GM23248 (cell line): ENCODE data around the gene TCTN3. TPM values are rescaled to one million over a fixed set of nuclear protein-coding genes. Genes with fewer than 3 reads are reported as not detected.
A peak's percentile ranks its signal among the peaks of the same experiment; 100 is the strongest.

Source experiments
- DNase-seq: peaks from one replicate; pipeline ENCODE4 v3.0.0-alpha.2; 2015
- H2AFZ ChIP-seq: fragments of 200-600 bp; sonication (generic); 2 replicates; pipeline ENCODE4 v1.6.1; 2016; ENCODE audit warnings: antibody characterized with exemption
- H3F3A ChIP-seq: fragments of 200-600 bp; sonication (generic); 2 replicates; pipeline ENCODE4 v1.6.1; 2016; ENCODE audit warnings: mild to moderate bottlenecking, antibody characterized with exemption, mixed run types; ENCODE audit not compliant: insufficient read depth
- H3K27ac ChIP-seq: fragments of 200-600 bp; sonication (generic); 2 replicates; pipeline ENCODE4 v1.5.1; 2016; ENCODE audit warnings: mild to moderate bottlenecking
- H3K27me3 ChIP-seq: fragments of 200-600 bp; sonication (generic); replicated peaks from 2 replicates; pipeline ENCODE4 v1.6.1; 2016; ENCODE audit warnings: mild to moderate bottlenecking; ENCODE audit not compliant: insufficient read depth
- H3K36me3 ChIP-seq: fragments of 200-600 bp; sonication (generic); 2 replicates; pipeline ENCODE4 v1.6.1; 2016; ENCODE audit warnings: low read depth, mild to moderate bottlenecking
- H3K4me1 ChIP-seq: fragments of 200-600 bp; sonication (generic); 2 replicates; pipeline ENCODE4 v1.6.1; 2016; ENCODE audit warnings: mild to moderate bottlenecking; ENCODE audit not compliant: insufficient read depth
- H3K4me2 ChIP-seq: fragments of 200-600 bp; sonication (generic); one replicate; pipeline ENCODE4 v1.6.1; 2016; ENCODE audit warnings: mild to moderate bottlenecking; ENCODE audit not compliant: unreplicated experiment
- H3K4me3 ChIP-seq: fragments of 200-600 bp; sonication (generic); 2 replicates; pipeline ENCODE4 v1.5.1; 2016; ENCODE audit warnings: mild to moderate bottlenecking
- H3K79me2 ChIP-seq: fragments of 200-600 bp; sonication (generic); 2 replicates; pipeline ENCODE4 v1.6.1; 2016; ENCODE audit warnings: mild to moderate bottlenecking; ENCODE audit not compliant: insufficient read depth
- H3K9ac ChIP-seq: fragments of 200-600 bp; sonication (generic); 2 replicates; pipeline ENCODE4 v1.6.1; 2016; ENCODE audit warnings: mild to moderate bottlenecking
- H3K9me2 ChIP-seq: fragments of 200-600 bp; sonication (generic); 2 replicates; pipeline ENCODE4 v1.6.1; 2016; ENCODE audit warnings: mixed run types, mild to moderate bottlenecking, moderate library complexity; ENCODE audit not compliant: insufficient read depth
- H3K9me3 ChIP-seq: fragments of 200-600 bp; sonication (generic); one replicate; pipeline ENCODE4 v1.6.1; 2017; ENCODE audit warnings: low read depth
- H4K20me1 ChIP-seq: fragments of 200-600 bp; sonication (generic); 2 replicates; pipeline ENCODE4 v1.6.0; 2016; ENCODE audit not compliant: insufficient read depth
- EZH2 ChIP-seq: fragments of 200-600 bp; sonication (generic); IDR thresholded peaks from 2 replicates; pipeline ENCODE4 v1.6.1; 2018; ENCODE audit warnings: antibody characterized with exemption, mild to moderate bottlenecking; ENCODE audit not compliant: insufficient read depth, poor library complexity, severe bottlenecking
- EZH2phosphoT487 ChIP-seq: fragments of 200-600 bp; sonication (generic); IDR thresholded peaks from 2 replicates; pipeline ENCODE4 v1.6.1; 2018; ENCODE audit warnings: antibody characterized with exemption, moderate library complexity, mild to moderate bottlenecking, low read depth; ENCODE audit not compliant: insufficient read depth
- WGBS, 2 experiments: methylation state at CpG; one replicate each; pipeline ENCODE4 v1.1.6; 2015 to 2017; ENCODE audit warnings: low lambda C conversion rate in 2 of 2, low coverage in 1 of 2; ENCODE audit errors: missing lambda C conversion rate in 2 of 2; 5-methylcytosine and 5-hydroxymethylcytosine counted together
- in situ Hi-C: fragments of 300-500 bp; cut with MboI; formaldehyde crosslinking; loops from 2 replicates; pipeline ENCODE4 v1.15.0; 2020
- polyA plus RNA-seq: library from polyadenylated mRNA; unstranded; fragments of >200 nt; fragmentation: Nextera tagmentation; extraction: Ambion mirVana; gene quantifications from 2 replicates; pipeline ENCODE4 v1.2.1, GENCODE V29; 2016
- total RNA-seq: library from RNA; depleted of rRNA; stranded (reverse); fragments of >200 nt; shearing (Covaris generic); gene quantifications from 2 replicates; pipeline ENCODE4 v1.2.3, GENCODE V29; 2014

The TCTN3 gene
- total and polyA plus RNA-seq, 2 experiments from 2014 or later, result 37.2 to 53.6 TPM

GRCh38 chr10:95698415-95698814 is 4.7 kb upstream of the TCTN3 start:
- in situ Hi-C loops, result no loop called here
- Histone ChIP-seq H3K27ac (no peak overlapping the region), H3K9ac (no peak overlapping the region), H3K9me3 (no peaks in the 10 kb centered on the region), H3K27me3 (no peaks in the 10 kb centered on the region), H4K20me1 (no peaks in the 10 kb centered on the region), H3K36me3 (no peaks in the 10 kb centered on the region), H3K4me2 (no peak overlapping the region), H3K9me2 (no peaks in the 10 kb centered on the region), H3K4me3 (no peak overlapping the region), H2AFZ (no peak overlapping the region), H3K4me1 (no peaks in the 10 kb centered on the region), H3F3A (no peaks in the 10 kb centered on the region), H3K79me2 (peaks cover 1% of the 10 kb centered on the region)
- TF ChIP-seq EZH2phosphoT487 (no peak), EZH2 (no peak)
- WGBS, 2 experiments, result 34 to 39% methylated on average over 2 of the region's 2 CpGs
- DNase-seq, result no peak

GRCh38 chr10:95697429-95697828 is 3.7 kb upstream of the TCTN3 start:
- Histone ChIP-seq H3K79me2 (peaks cover 11% of the 10 kb centered on the region), H3K9ac (no peak overlapping the region), H3K4me3 (no peak overlapping the region), H4K20me1 (no peaks in the 10 kb centered on the region), H3K9me2 (no peaks in the 10 kb centered on the region), H3K36me3 (no peaks in the 10 kb centered on the region), H3K4me2 (no peak overlapping the region), H3K27me3 (no peaks in the 10 kb centered on the region), H2AFZ (no peak overlapping the region), H3K27ac (no peak overlapping the region), H3F3A (no peaks in the 10 kb centered on the region), H3K4me1 (0 out of 2 replicates have a peak, but pooled peaks cover 4% of the 10 kb centered on the region), H3K9me3 (no peaks in the 10 kb centered on the region)
- no peak for DNase-seq
- TF ChIP-seq EZH2 (no peak), EZH2phosphoT487 (no peak)
- 63 to 64% methylated on average over 3 of the region's 3 CpGs for WGBS, 2 experiments
- in situ Hi-C loops, result no loop called here

GRCh38 chr10:95694665-95695064 is 938 bp upstream of the TCTN3 start:
- H3K79me2 ChIP-seq, result peaks cover 37% of the 10 kb centered on the region
- no peak overlapping the region for H3K4me3 ChIP-seq
- no peak overlapping the region for H3K9ac ChIP-seq
- no peak overlapping the region for H3K27ac ChIP-seq
- H4K20me1 ChIP-seq, result no peaks in the 10 kb centered on the region
- H3F3A ChIP-seq, result no peaks in the 10 kb centered on the region
- TF ChIP-seq EZH2 (no peak), EZH2phosphoT487 (no peak)
- 92% methylated on average over 15 to 18 of the region's 18 CpGs for WGBS, 2 experiments
- no peak overlapping the region for H3K4me2 ChIP-seq
- no peaks in the 10 kb centered on the region for H3K27me3 ChIP-seq
- DNase-seq, result no peak
- no peaks in the 10 kb centered on the region for H3K36me3 ChIP-seq
- no peaks in the 10 kb centered on the region for H3K9me3 ChIP-seq
- in situ Hi-C loops, result no loop called here
- peak overlapping the region; percentile 68 for H2AFZ ChIP-seq
- no peaks in the 10 kb centered on the region for H3K9me2 ChIP-seq
- H3K4me1 ChIP-seq, result 0 out of 2 replicates have a peak, but pooled peaks cover 4% of the 10 kb centered on the region

- peak overlapping the region; percentile 96 for H3K9ac ChIP-seq
- no peak for TF ChIP-seq EZH2
- no peak for TF ChIP-seq EZH2phosphoT487
- peak overlapping the region; percentile 98 for H3K4me3 ChIP-seq
- no peaks in the 10 kb centered on the region for H3K9me2 ChIP-seq
- no peaks in the 10 kb centered on the region for H4K20me1 ChIP-seq
- DNase-seq, result peak; percentile 41
- peaks cover 37% of the 10 kb centered on the region for H3K79me2 ChIP-seq
- peak overlapping the region; percentile 92 for H3K4me2 ChIP-seq
- WGBS, 2 experiments, result 2 to 3% methylated on average over 15 of the region's 15 CpGs
- no peaks in the 10 kb centered on the region for H3K27me3 ChIP-seq
- peak overlapping the region; percentile 98 for H2AFZ ChIP-seq
- no peaks in the 10 kb centered on the region for H3F3A ChIP-seq
- H3K36me3 ChIP-seq, result no peaks in the 10 kb centered on the region
- 0 out of 2 replicates have a peak, but pooled peaks cover 4% of the 10 kb centered on the region for H3K4me1 ChIP-seq
- H3K27ac ChIP-seq, result peak overlapping the region; percentile 79
- no peaks in the 10 kb centered on the region for H3K9me3 ChIP-seq
- in situ Hi-C loops, result no loop called here
Observed at GRCh38 chr10:95693071-95693667, 558 bp downstream of the TCTN3 start.

- no peak overlapping the region for H3K4me3 ChIP-seq
- peak overlapping the region; percentile 2; the same call in 1 of the 2 replicates for H3K9ac ChIP-seq
- no peaks in the 10 kb centered on the region for H4K20me1 ChIP-seq
- peaks cover 14% of the 10 kb centered on the region; the same call in 1 of the 2 replicates for H3K36me3 ChIP-seq
- DNase-seq, result no peak
- no peaks in the 10 kb centered on the region for H3K27me3 ChIP-seq
- no peak overlapping the region for H3K4me2 ChIP-seq
- 97 to 98% methylated on average over 2 of the region's 2 CpGs for WGBS, 2 experiments
- TF ChIP-seq EZH2phosphoT487, result no peak
- peaks cover 37% of the 10 kb centered on the region for H3K79me2 ChIP-seq
- in situ Hi-C loops, result no loop called here
- H3K4me1 ChIP-seq, result 0 out of 2 replicates have a peak, but pooled peaks cover 4% of the 10 kb centered on the region
- H3K27ac ChIP-seq, result no peak overlapping the region
- no peak overlapping the region for H2AFZ ChIP-seq
- H3K9me2 ChIP-seq, result no peaks in the 10 kb centered on the region
- H3F3A ChIP-seq, result no peaks in the 10 kb centered on the region
- H3K9me3 ChIP-seq, result no peaks in the 10 kb centered on the region
Observed at GRCh38 chr10:95691281-95691680, 2.4 kb downstream of the TCTN3 start.
